Panc1 (cell line): ENCODE measurements around the gene DCC.

ENCODE experiments used
- POLR2AphosphoS5 ChIP-seq: IDR thresholded peaks from 2 replicates; pipeline ENCODE4 v1.6.1; 2012; ENCODE audit warnings: mild to moderate bottlenecking, low read depth, low read length, moderate library complexity
- SIN3A ChIP-seq: IDR thresholded peaks from 2 replicates; pipeline ENCODE4 v1.6.1; 2012; ENCODE audit warnings: low read depth, mild to moderate bottlenecking, low read length, moderate library complexity, borderline replicate concordance; ENCODE audit not compliant: insufficient read depth
- TCF7L2 ChIP-seq: IDR thresholded peaks from 2 replicates; pipeline ENCODE4 v1.6.1; 2011; ENCODE audit warnings: mild to moderate bottlenecking, low read depth, low read length, inconsistent platforms
- TF ChIP-seq, protein P1 (sequence below): fragments of 450-650 bp; IDR thresholded peaks from 2 replicates; pipeline ENCODE4 v1.5.1; 2017; ENCODE audit warnings: mild to moderate bottlenecking
- TF ChIP-seq, protein P2 (sequence below), 2 experiments: IDR thresholded peaks; 2 replicates each; pipeline ENCODE4 v1.6.1; 2011 to 2012; ENCODE audit warnings: low read depth in 2 of 2, control low read depth in 1 of 2, low read length in 1 of 2, mild to moderate bottlenecking in 1 of 2, moderate library complexity in 1 of 2; ENCODE audit not compliant: insufficient read depth in 1 of 2

DNA sequence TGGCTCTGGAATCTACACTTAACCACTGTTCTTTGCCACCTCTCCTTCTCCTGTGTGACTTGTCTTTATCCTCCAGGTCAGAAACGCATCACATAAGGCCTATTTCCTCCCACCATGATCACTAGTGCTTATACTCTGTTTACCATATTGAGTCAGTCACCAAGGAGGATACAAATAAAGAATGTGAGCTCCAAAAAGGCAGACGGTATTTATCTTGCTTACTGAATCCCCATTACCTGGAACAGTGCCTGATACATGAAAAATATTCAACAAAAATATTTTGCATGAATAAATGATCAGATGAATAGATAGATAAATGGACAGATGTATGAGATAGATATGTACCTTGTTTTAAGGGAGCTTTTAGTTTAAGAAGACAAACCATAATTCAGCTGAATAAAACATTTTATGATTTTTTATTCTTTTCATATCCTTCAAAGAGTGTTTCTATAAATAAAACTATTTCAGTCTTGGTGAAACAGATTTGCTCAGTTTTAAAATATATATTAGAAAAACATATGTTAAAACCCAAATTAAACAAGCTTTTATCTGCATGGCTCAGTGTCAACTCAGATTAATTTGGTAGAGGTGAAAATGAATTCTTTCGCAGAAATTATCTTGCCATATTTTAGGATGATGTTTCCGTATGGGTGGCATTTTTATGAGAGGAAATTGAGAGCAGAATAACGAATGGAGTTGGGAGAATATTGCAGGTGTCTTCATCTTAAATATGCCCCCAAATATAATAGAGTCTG is 799.9 kb downstream of the DCC start:
- TF ChIP-seq, protein P1, sequence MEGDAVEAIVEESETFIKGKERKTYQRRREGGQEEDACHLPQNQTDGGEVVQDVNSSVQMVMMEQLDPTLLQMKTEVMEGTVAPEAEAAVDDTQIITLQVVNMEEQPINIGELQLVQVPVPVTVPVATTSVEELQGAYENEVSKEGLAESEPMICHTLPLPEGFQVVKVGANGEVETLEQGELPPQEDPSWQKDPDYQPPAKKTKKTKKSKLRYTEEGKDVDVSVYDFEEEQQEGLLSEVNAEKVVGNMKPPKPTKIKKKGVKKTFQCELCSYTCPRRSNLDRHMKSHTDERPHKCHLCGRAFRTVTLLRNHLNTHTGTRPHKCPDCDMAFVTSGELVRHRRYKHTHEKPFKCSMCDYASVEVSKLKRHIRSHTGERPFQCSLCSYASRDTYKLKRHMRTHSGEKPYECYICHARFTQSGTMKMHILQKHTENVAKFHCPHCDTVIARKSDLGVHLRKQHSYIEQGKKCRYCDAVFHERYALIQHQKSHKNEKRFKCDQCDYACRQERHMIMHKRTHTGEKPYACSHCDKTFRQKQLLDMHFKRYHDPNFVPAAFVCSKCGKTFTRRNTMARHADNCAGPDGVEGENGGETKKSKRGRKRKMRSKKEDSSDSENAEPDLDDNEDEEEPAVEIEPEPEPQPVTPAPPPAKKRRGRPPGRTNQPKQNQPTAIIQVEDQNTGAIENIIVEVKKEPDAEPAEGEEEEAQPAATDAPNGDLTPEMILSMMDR, result no peak
- no peak for TF ChIP-seq POLR2AphosphoS5
- TF ChIP-seq SIN3A, result no peak
- TF ChIP-seq, protein P2, sequence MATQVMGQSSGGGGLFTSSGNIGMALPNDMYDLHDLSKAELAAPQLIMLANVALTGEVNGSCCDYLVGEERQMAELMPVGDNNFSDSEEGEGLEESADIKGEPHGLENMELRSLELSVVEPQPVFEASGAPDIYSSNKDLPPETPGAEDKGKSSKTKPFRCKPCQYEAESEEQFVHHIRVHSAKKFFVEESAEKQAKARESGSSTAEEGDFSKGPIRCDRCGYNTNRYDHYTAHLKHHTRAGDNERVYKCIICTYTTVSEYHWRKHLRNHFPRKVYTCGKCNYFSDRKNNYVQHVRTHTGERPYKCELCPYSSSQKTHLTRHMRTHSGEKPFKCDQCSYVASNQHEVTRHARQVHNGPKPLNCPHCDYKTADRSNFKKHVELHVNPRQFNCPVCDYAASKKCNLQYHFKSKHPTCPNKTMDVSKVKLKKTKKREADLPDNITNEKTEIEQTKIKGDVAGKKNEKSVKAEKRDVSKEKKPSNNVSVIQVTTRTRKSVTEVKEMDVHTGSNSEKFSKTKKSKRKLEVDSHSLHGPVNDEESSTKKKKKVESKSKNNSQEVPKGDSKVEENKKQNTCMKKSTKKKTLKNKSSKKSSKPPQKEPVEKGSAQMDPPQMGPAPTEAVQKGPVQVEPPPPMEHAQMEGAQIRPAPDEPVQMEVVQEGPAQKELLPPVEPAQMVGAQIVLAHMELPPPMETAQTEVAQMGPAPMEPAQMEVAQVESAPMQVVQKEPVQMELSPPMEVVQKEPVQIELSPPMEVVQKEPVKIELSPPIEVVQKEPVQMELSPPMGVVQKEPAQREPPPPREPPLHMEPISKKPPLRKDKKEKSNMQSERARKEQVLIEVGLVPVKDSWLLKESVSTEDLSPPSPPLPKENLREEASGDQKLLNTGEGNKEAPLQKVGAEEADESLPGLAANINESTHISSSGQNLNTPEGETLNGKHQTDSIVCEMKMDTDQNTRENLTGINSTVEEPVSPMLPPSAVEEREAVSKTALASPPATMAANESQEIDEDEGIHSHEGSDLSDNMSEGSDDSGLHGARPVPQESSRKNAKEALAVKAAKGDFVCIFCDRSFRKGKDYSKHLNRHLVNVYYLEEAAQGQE (IDR thresholded peaks at IDR 0.05; ENCODE audit: insufficient read depth in 1 of 2, low read depth in 2 of 2, low read length in 1 of 2), result no peak
- TF ChIP-seq TCF7L2, result no peak
